Endothelial cell of umbilical vein (primary cell): Measurements from ENCODE around the gene AQP12A. TPM values are rescaled to one million over a fixed set of nuclear protein-coding genes. Genes with fewer than 3 reads are reported as not detected.

Source experiments
- BruUV-seq: library from RNA; stranded (reverse); fragments of 400-500 nt; replicated peaks from 2 replicates; lab custom pipeline; 2021; lab: Mats Ljungman, UMichigan
- CTCF ChIA-PET: fragments of 300-600, 350-600 bp; sonication (Branson Sonifier 250); formaldehyde crosslinking; loops from one replicate; lab custom pipeline; 2021; ENCODE audit warnings: antibody characterized with exemption, inconsistent platforms; lab: Charles Lee
- POLR2A ChIA-PET: fragments of 300-600, 350-600 bp; sonication (Branson Sonifier 250); formaldehyde crosslinking; loops from one replicate; lab custom pipeline; 2021; ENCODE audit warnings: antibody characterized with exemption, inconsistent platforms; lab: Charles Lee
- DNase-seq: peaks from one replicate; pipeline ENCODE4 v3.0.0-alpha.2; 2011; ENCODE audit warnings: low read depth, low spot score
- FAIRE-seq: peaks from 2 replicates; lab custom pipeline; 2011; peaks lifted over from hg19 to GRCh38; lab: Jason Lieb, UNC
- H2AFZ ChIP-seq: 2 replicates; pipeline ENCODE4 v1.6.0; 2012; ENCODE audit warnings: low read depth, low read length, control low read depth, inconsistent platforms
- H3K27ac ChIP-seq: 2 replicates; pipeline ENCODE4 v1.5.1; 2011; ENCODE audit warnings: low read depth, mild to moderate bottlenecking, control low read depth, low read length, moderate library complexity; ENCODE audit not compliant: insufficient read depth
- H3K27me3 ChIP-seq, 2 experiments: 2 replicates each; pipeline versions ENCODE4 v1.6.0 to v1.6.1; 2011; ENCODE audit warnings: low read length in 2 of 2, mixed read lengths in 1 of 2; ENCODE audit not compliant: control insufficient read depth in 2 of 2, insufficient read depth in 2 of 2
- H3K36me3 ChIP-seq, 2 experiments: 2 replicates in 1 of 2; 3 replicates in 1 of 2; pipeline ENCODE4 v1.5.1; 2011; ENCODE audit warnings: low read length in 2 of 2, mild to moderate bottlenecking in 1 of 2, moderate library complexity in 1 of 2; ENCODE audit not compliant: control insufficient read depth in 2 of 2, insufficient read depth in 2 of 2; ENCODE audit errors: extremely low read depth in 1 of 2
- H3K4me1 ChIP-seq: 3 replicates; pipeline ENCODE4 v1.5.1; 2011; ENCODE audit warnings: mild to moderate bottlenecking, low read length; ENCODE audit not compliant: control insufficient read depth, insufficient read depth; ENCODE audit errors: extremely low read depth
- H3K4me2 ChIP-seq: 2 replicates; pipeline ENCODE4 v1.6.1; 2011; ENCODE audit warnings: low read length, control low read depth, mixed read lengths; ENCODE audit not compliant: insufficient read depth
- H3K4me3 ChIP-seq, 3 experiments: fragments of 200-600 bp in 1 of 3; sonication (generic), shearing (Covaris generic) in 1 of 3; replicated peaks in 1 of 3; 2 replicates each; pipeline ENCODE4 v1.5.1; 2011 to 2016; ENCODE audit warnings: control low read depth in 3 of 3, low read length in 3 of 3, mild to moderate bottlenecking in 2 of 3, inconsistent platforms in 1 of 3, low read depth in 1 of 3, moderate library complexity in 1 of 3; ENCODE audit not compliant: insufficient read depth in 1 of 3
- H3K79me2 ChIP-seq: 2 replicates; pipeline ENCODE4 v1.6.0; 2012; ENCODE audit warnings: low read length, inconsistent platforms; ENCODE audit not compliant: control insufficient read depth, insufficient read depth
- H3K9ac ChIP-seq: replicated peaks from 2 replicates; pipeline ENCODE3; 2011; ENCODE audit warnings: low read length, control low read depth; ENCODE audit not compliant: insufficient read depth; ENCODE audit errors: extremely low read depth
- H3K9me1 ChIP-seq: replicated peaks from 3 replicates; pipeline ENCODE4 v1.6.0; 2011; ENCODE audit warnings: mild to moderate bottlenecking, low read length; ENCODE audit not compliant: control insufficient read depth, insufficient read depth; ENCODE audit errors: extremely low read depth
- H3K9me3 ChIP-seq: replicated peaks from 2 replicates; pipeline ENCODE4 v1.5.1; 2012; ENCODE audit warnings: low read length, inconsistent platforms; ENCODE audit not compliant: control insufficient read depth, insufficient read depth
- H4K20me1 ChIP-seq: replicated peaks from 2 replicates; pipeline ENCODE3; 2011; ENCODE audit warnings: mild to moderate bottlenecking, low read length; ENCODE audit not compliant: control insufficient read depth, insufficient read depth; ENCODE audit errors: extremely low read depth
- CTCF ChIP-seq, 2 donors: IDR thresholded peaks; 1 replicate in 1 of 2; 2 replicates in 1 of 2; pipeline ENCODE4 v1.5.1; 2011; ENCODE audit warnings: low read length in 2 of 2, mild to moderate bottlenecking in 2 of 2, moderate library complexity in 2 of 2, control low read depth in 1 of 2, inconsistent platforms in 1 of 2, low read depth in 1 of 2; ENCODE audit not compliant: insufficient read depth in 1 of 2; ENCODE audit errors: extremely low read depth in 1 of 2
- EZH2 ChIP-seq: IDR thresholded peaks from 2 replicates; pipeline ENCODE4 v1.6.1; 2012; ENCODE audit warnings: borderline replicate concordance, low read depth, mild to moderate bottlenecking, moderate library complexity, low read length, inconsistent platforms; ENCODE audit not compliant: severe bottlenecking
- FOS ChIP-seq: IDR thresholded peaks from 2 replicates; pipeline ENCODE4 v1.6.1; 2011; ENCODE audit warnings: mild to moderate bottlenecking, low read length, moderate library complexity, borderline replicate concordance; ENCODE audit not compliant: insufficient read depth
- GATA2 ChIP-seq: IDR thresholded peaks from 2 replicates; pipeline ENCODE4 v1.7.0; 2011; ENCODE audit warnings: low read depth, mild to moderate bottlenecking, moderate library complexity, mixed read lengths, low read length; ENCODE audit not compliant: insufficient read length, insufficient read depth
- JUN ChIP-seq: IDR thresholded peaks from 2 replicates; pipeline ENCODE4 v1.6.1; 2011; ENCODE audit warnings: borderline replicate concordance, low read depth; ENCODE audit not compliant: insufficient read length, insufficient read depth
- MYC ChIP-seq: IDR thresholded peaks from one replicate; pipeline ENCODE4 v1.6.1; 2011; ENCODE audit warnings: mild to moderate bottlenecking, low read depth, low read length
- POLR2A ChIP-seq: IDR thresholded peaks from 2 replicates; pipeline ENCODE4 v1.6.1; 2012; ENCODE audit warnings: low read depth, mild to moderate bottlenecking, control low read depth, low read length
- POLR2AphosphoS5 ChIP-seq: IDR thresholded peaks from 2 replicates; pipeline ENCODE4 v1.6.1; 2012; ENCODE audit warnings: low read depth, mild to moderate bottlenecking, control low read depth, low read length, moderate library complexity; ENCODE audit not compliant: insufficient read depth
- dilution Hi-C: fragments of 300-500 bp; cut with MboI; formaldehyde crosslinking; loops from one replicate; pipeline ENCODE4 v1.15.0; 2019; ENCODE audit warnings: low sequenced_read_pairs; ENCODE audit not compliant: extremely low pct_ligation_motif_present
- intact Hi-C: fragments of 100-400 bp; cut with micrococcal nuclease; formaldehyde crosslinking; loops from one replicate; pipeline ENCODE4 v1.10.0; 2022
- polyA plus RNA-seq, 4 experiments: library from polyadenylated mRNA; depleted of rRNA in 3 of 4; stranded (reverse) in 3 of 4; unstranded in 1 of 4; fragments of >200 nt; gene quantifications; 2 replicates each; pipeline versions ENCODE4 v1.2.1 to v1.2.3, GENCODE V29; 2011 to 2012; ENCODE audit warnings: missing spikeins in 1 of 4
- total RNA-seq: library from RNA; stranded (reverse); gene quantifications from 2 replicates; pipeline ENCODE4 v1.2.3, GENCODE V29; 2021
- TF ChIP-seq, protein P1 (sequence below): IDR thresholded peaks from 2 replicates; pipeline ENCODE4 v1.6.1; 2011; ENCODE audit not compliant: insufficient read depth, insufficient read length

Gene AQP12A
- total and polyA plus RNA-seq, 2 donors (not counting 3 experiments of a cell fraction or from before 2014, with no cell fraction given), result not detected

DNA sequence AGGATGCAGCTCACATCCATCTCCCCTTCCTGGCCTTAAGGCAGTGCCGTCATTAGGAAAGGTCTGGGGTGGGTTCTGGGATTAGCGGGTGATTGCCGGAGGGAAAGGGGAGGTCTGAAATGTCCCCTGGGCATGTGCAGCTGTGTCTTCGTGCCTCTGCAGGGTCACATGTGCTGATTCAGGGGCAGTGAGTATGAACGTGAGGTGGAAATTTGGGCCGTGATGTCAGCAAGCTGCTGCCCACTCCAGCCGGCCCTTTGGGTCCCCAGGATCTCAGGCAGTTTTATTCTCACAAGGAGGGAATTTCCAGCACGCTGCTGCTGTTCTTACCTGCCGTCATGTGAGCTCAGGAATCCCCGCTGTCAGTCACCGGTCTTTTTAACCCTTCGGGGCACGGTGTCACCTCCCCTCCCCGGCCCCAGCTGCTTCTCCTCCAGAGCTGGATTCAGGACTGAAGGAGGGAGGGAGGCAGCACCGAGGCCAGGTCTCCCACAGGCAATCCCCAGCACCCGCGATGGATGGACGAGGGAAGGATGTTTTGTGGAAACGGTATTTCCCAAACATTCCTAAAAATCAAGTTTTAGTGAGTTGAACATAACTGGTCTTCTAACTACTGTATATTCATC lies 42.9 kb upstream of the AQP12A start:
- Histone ChIP-seq H3K4me3 (no peak overlapping the region), H3K27me3 (peaks cover 0 to 2% of the 10 kb centered on the region in 2 experiments), H3K9me1 (no peaks in the 10 kb centered on the region), H2AFZ (no peak overlapping the region), H3K4me2 (no peak overlapping the region), H3K9ac (no peak overlapping the region), H3K79me2 (no peaks in the 10 kb centered on the region), H3K36me3 (no peaks in the 10 kb centered on the region), H3K9me3 (no peaks in the 10 kb centered on the region), H4K20me1 (no peaks in the 10 kb centered on the region), H3K27ac (no peak overlapping the region), H3K4me1 (no peaks in the 10 kb centered on the region)
- no peak for DNase-seq
- no peak for FAIRE-seq
- dilution Hi-C loops, result no loop called here
- TF ChIP-seq CTCF (IDR thresholded peaks at IDR 0.05; ENCODE audit: extremely low read depth in 1 of 2, insufficient read depth in 1 of 2, low read depth in 1 of 2, low read length in 2 of 2), result no peak
- TF ChIP-seq, protein P1, sequence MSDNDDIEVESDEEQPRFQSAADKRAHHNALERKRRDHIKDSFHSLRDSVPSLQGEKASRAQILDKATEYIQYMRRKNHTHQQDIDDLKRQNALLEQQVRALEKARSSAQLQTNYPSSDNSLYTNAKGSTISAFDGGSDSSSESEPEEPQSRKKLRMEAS, result no peak
- TF ChIP-seq POLR2AphosphoS5, result no peak
- TF ChIP-seq EZH2, result no peak
- no peak for TF ChIP-seq FOS
- no peak for TF ChIP-seq GATA2
- TF ChIP-seq POLR2A, result no peak
- no peak for TF ChIP-seq JUN
- no peak for TF ChIP-seq MYC
- ChIA-PET POLR2A (no interaction called here), CTCF (no interaction called here)
- no TSS peak for BruUV-seq
- intact Hi-C loops, result no loop called here
